HepG2 (cell line): Measurements from ENCODE around the gene CBX2. TPM values are rescaled to one million over a fixed set of nuclear protein-coding genes. Genes with fewer than 3 reads are reported as not detected.
A peak's percentile ranks its signal among the peaks of the same experiment; 100 is the strongest.

Experiments
- AHDC1 ChIP-seq: sonication (generic); formaldehyde crosslinking; IDR thresholded peaks from 2 replicates; pipeline ENCODE4 v1.5.1; 2020; ENCODE audit warnings: mild to moderate bottlenecking, missing genetic modification reagents, borderline replicate concordance
- JARID2 ChIP-seq: sonication (generic); formaldehyde crosslinking; IDR thresholded peaks from 2 replicates; pipeline ENCODE4 v1.8.1; 2023; ENCODE audit warnings: missing genetic modification reagents, inconsistent platforms; ENCODE audit not compliant: insufficient replicate concordance
- MATR3 ChIP-seq: sonication (generic); formaldehyde crosslinking; IDR thresholded peaks from 2 replicates; pipeline ENCODE4 v1.4.0; 2020; ENCODE audit warnings: missing genetic modification reagents
- PHF21A ChIP-seq: sonication (generic); formaldehyde crosslinking; IDR thresholded peaks from 2 replicates; pipeline ENCODE4 v1.5.0; 2020; ENCODE audit warnings: mild to moderate bottlenecking, missing genetic modification reagents
- PRDM15 ChIP-seq: sonication (generic); formaldehyde crosslinking; IDR thresholded peaks from 2 replicates; pipeline ENCODE4 v1.4.0; 2020; ENCODE audit warnings: missing genetic modification reagents
- RELA ChIP-seq: sonication (generic); formaldehyde crosslinking; IDR thresholded peaks from 2 replicates; pipeline ENCODE4 v1.4.0; 2020; ENCODE audit warnings: missing genetic modification reagents
- SAP130 ChIP-seq: IDR thresholded peaks from 2 replicates; pipeline ENCODE4 v1.6.1; 2016; ENCODE audit warnings: low read depth
- SP4 ChIP-seq: sonication (generic); formaldehyde crosslinking; IDR thresholded peaks from 2 replicates; pipeline ENCODE4 v1.8.1; 2023; ENCODE audit warnings: mild to moderate bottlenecking, missing genetic modification reagents
- STAT5B ChIP-seq: sonication (generic); formaldehyde crosslinking; IDR thresholded peaks from 2 replicates; pipeline ENCODE4 v1.4.0; 2020; ENCODE audit warnings: missing genetic modification reagents
- TAF15 ChIP-seq: fragments of 200-400 bp; formaldehyde crosslinking; IDR thresholded peaks from one replicate; pipeline ENCODE4 v1.6.1; 2018; ENCODE audit warnings: mild to moderate bottlenecking, low read depth, low read length; ENCODE audit not compliant: poor library complexity, severe bottlenecking
- ZBTB26 ChIP-seq: IDR thresholded peaks from 2 replicates; pipeline ENCODE4 v1.6.1; 2016; ENCODE audit warnings: missing compliant biosample characterization, missing genetic modification reagents, borderline replicate concordance
- ZFP90 ChIP-seq: sonication (generic); formaldehyde crosslinking; IDR thresholded peaks from 2 replicates; pipeline ENCODE4 v1.8.0; 2022; ENCODE audit warnings: missing genetic modification reagents, mild to moderate bottlenecking, inconsistent platforms, borderline replicate concordance
- ZMAT5 ChIP-seq: sonication (generic); formaldehyde crosslinking; IDR thresholded peaks from 2 replicates; pipeline ENCODE4 v1.5.0; 2020; ENCODE audit warnings: mild to moderate bottlenecking, low read depth, missing genetic modification reagents, borderline replicate concordance
- ZNF282 ChIP-seq: fragments of 450-650 bp; IDR thresholded peaks from 2 replicates; pipeline ENCODE4 v1.6.1; 2018; ENCODE audit not compliant: partially characterized antibody
- ZNF580 ChIP-seq: IDR thresholded peaks from 2 replicates; pipeline ENCODE4 v1.6.1; 2016; ENCODE audit warnings: low read depth, borderline replicate concordance
- ZNF709 ChIP-seq: sonication (generic); formaldehyde crosslinking; IDR thresholded peaks from 2 replicates; pipeline ENCODE4 v1.5.0; 2020; ENCODE audit warnings: mild to moderate bottlenecking, missing genetic modification reagents
- ZNF740 ChIP-seq: sonication (generic); formaldehyde crosslinking; IDR thresholded peaks from 2 replicates; pipeline ENCODE4 v1.4.0; 2020; ENCODE audit warnings: missing genetic modification reagents
- ZNF788 ChIP-seq: sonication (generic); formaldehyde crosslinking; IDR thresholded peaks from 2 replicates; pipeline ENCODE4 v1.5.0; 2020; ENCODE audit warnings: mild to moderate bottlenecking, missing genetic modification reagents, borderline replicate concordance
- polyA plus RNA-seq, 8 experiments: library from polyadenylated mRNA; depleted of rRNA in 3 of 8; stranded (reverse) in 7 of 8; unstranded in 1 of 8; fragments of >200 nt; fragmentation: Illumina TruSeq in 4 of 8; extraction: Trizol in 4 of 8; gene quantifications; 2 replicates each; pipeline versions ENCODE4 v1.2.1 to v1.2.3, GENCODE V29; 2011 to 2016; ENCODE audit warnings: low read depth in 4 of 8, missing spikeins in 1 of 8, mixed read lengths in 1 of 8; ENCODE audit not compliant: insufficient read depth in 1 of 8
- total RNA-seq, 5 experiments: library from RNA; depleted of rRNA; stranded (reverse); fragments of >200 nt; fragmentation: Illumina TruSeq; extraction: Trizol; gene quantifications; 2 replicates each; pipeline ENCODE4 v1.2.3, GENCODE V29; 2016; ENCODE audit warnings: low read depth in 1 of 5

The CBX2 gene
- total and polyA plus RNA-seq, 2 of the 13 experiments (the other 11 are each of a cell fraction or from before 2014, with no cell fraction given) = 14.5 to 31.1 TPM

GRCh38 chr17:79824893-79825579, 47.1 kb downstream of the CBX2 start (continued):
- no peak for TF ChIP-seq ZNF788 (CRISPR knock-in tag)
- no peak for TF ChIP-seq ZNF580 (CRISPR knock-in tag)
- TF ChIP-seq ZNF282 = no peak
- TF ChIP-seq ZNF709 = no peak
- TF ChIP-seq STAT5B (CRISPR knock-in tag) = no peak
- TF ChIP-seq ZBTB26 (CRISPR knock-in tag) = no peak
- no peak for TF ChIP-seq TAF15
- no peak for TF ChIP-seq RELA
- TF ChIP-seq ZNF740 (CRISPR knock-in tag) = no peak
- no peak for TF ChIP-seq MATR3
- no peak for TF ChIP-seq ZMAT5 (CRISPR knock-in tag)
- TF ChIP-seq SP4 (CRISPR knock-in tag) = no peak
- no peak for TF ChIP-seq JARID2
- TF ChIP-seq SAP130 = peak; percentile 34; the same call in 1 of the 2 replicates
- 0 out of 2 replicates have a peak, but pooled peaks have one; percentile 13 for TF ChIP-seq AHDC1 (CRISPR knock-in tag)
- TF ChIP-seq ZFP90 (CRISPR knock-in tag) = no peak
- TF ChIP-seq PHF21A (CRISPR knock-in tag) = no peak
- no peak for TF ChIP-seq PRDM15 (CRISPR knock-in tag)
